Astrocyte (in vitro differentiated cells and primary cell): ENCODE data around the gene POLD4. TPM values are rescaled to one million over a fixed set of nuclear protein-coding genes. Genes with fewer than 3 reads are reported as not detected.

Experiments used
- total RNA-seq: library from RNA; stranded (reverse); gene quantifications from 2 replicates; pipeline ENCODE4 v1.2.1, GENCODE V29; 2021

POLD4 gene
- total RNA-seq, 1 donor from 2014 or later, result 53.5 TPM

Other genes starting within 250 kb of the POLD4 start
- gene KDM2A, start 234.3 kb downstream of the POLD4 start, total RNA-seq, result 65.2 and 70.4 TPM in 2 replicates
- gene GRK2, start 87.1 kb downstream of the POLD4 start, total RNA-seq, result 27.2 and 34.0 TPM in 2 replicates
- gene ANKRD13D, start 64.2 kb downstream of the POLD4 start, total RNA-seq, result 39.4 and 40.8 TPM in 2 replicates
- gene SSH3, start 50.0 kb downstream of the POLD4 start, total RNA-seq, result 19.1 and 20.1 TPM in 2 replicates
- gene CLCF1, start 20.1 kb upstream of the POLD4 start, total RNA-seq, result 17.4 and 17.6 TPM in 2 replicates
- 9.2 and 9.4 TPM in 2 replicates for gene RAD9A, start 38.4 kb upstream of the POLD4 start, total RNA-seq
- 157 and 159 TPM in 2 replicates for gene PPP1CA, start 48.3 kb upstream of the POLD4 start, total RNA-seq
- 0.16 TPM in 1 of 2 replicates, not detected in the other for gene TBC1D10C, start 50.5 kb upstream of the POLD4 start, total RNA-seq
- gene CARNS1, start 62.1 kb upstream of the POLD4 start, total RNA-seq, result 0.10 and 0.23 TPM in 2 replicates
- gene RPS6KB2, start 74.9 kb upstream of the POLD4 start, total RNA-seq, result 52.9 and 57.0 TPM in 2 replicates
- 1.7 and 2.3 TPM in 2 replicates for gene PTPRCAP, start 84.1 kb upstream of the POLD4 start, total RNA-seq
- gene CORO1B, start 89.9 kb upstream of the POLD4 start, total RNA-seq, result 102 and 124 TPM in 2 replicates
- not detected in 2 replicates for gene GPR152, start 99.2 kb upstream of the POLD4 start, total RNA-seq
- gene CABP4, start 101.8 kb upstream of the POLD4 start, total RNA-seq, result not detected in 2 replicates
- 38.0 and 48.1 TPM in 2 replicates for gene TMEM134, start 115.7 kb upstream of the POLD4 start, total RNA-seq
- 42.1 and 43.6 TPM in 2 replicates for gene AIP, start 129.5 kb upstream of the POLD4 start, total RNA-seq
- 61.1 and 71.5 TPM in 2 replicates for gene PITPNM1, start 151.8 kb upstream of the POLD4 start, total RNA-seq
- 36.1 and 45.0 TPM in 2 replicates for gene CDK2AP2, start 154.6 kb upstream of the POLD4 start, total RNA-seq
- not detected in 2 replicates for gene CABP2, start 169.9 kb upstream of the POLD4 start, total RNA-seq
- 1,173 and 1,365 TPM in 2 replicates for gene GSTP1, start 230.3 kb upstream of the POLD4 start, total RNA-seq